Measurements from ENCODE around the gene PEDS1.

Gene PEDS1

DNA sequence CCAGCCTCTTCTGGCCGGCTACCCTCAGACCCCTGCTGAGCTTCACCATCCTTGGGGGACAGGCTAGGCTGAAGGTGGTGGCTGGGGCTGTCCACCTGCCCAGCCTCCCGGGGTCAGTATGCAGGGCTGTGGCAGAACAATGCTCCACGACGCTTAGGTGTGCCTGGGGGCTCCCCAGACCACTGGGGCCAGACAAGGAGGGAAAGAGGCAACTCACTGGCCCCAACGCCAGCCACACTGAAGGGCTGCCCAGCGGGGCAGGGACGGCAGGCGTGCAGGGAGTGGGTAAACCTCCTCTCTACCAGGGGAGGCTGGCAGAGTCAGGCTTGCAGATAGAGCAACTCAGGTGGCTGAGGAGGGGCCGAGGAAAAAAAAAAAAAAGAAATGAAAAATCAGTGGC is 29.0 kb downstream of the PEDS1 start:
- Histone ChIP-seq H3K36me3 (ENCODE audit: control insufficient read depth, insufficient read depth, low read length) (peaks cover 29% of the 10 kb centered on the region), H3K4me1 (ENCODE audit: control insufficient read depth, insufficient read depth, low read length) (peaks cover 4% of the 10 kb centered on the region), H3K9ac (ENCODE audit: low read depth, low read length) (no peak overlapping the region), H3K9me3 (ENCODE audit: control insufficient read depth, insufficient read depth, low read length) (no peaks in the 10 kb centered on the region), H3K27me3 (ENCODE audit: control insufficient read depth, insufficient read depth, low read length) (no peaks in the 10 kb centered on the region), H3K4me3 (ENCODE audit: low read depth, low read length) (no peak overlapping the region)

GRCh38 chr20:50123418-50123817 is 30.1 kb downstream of the PEDS1 start:
- Histone ChIP-seq H3K27me3 (ENCODE audit: control insufficient read depth, insufficient read depth, low read length) (no peaks in the 10 kb centered on the region), H3K4me3 (ENCODE audit: low read depth, low read length) (no peak overlapping the region), H3K36me3 (ENCODE audit: control insufficient read depth, insufficient read depth, low read length) (peaks cover 18% of the 10 kb centered on the region), H3K4me1 (ENCODE audit: control insufficient read depth, insufficient read depth, low read length) (peaks cover 4% of the 10 kb centered on the region), H3K9ac (ENCODE audit: low read depth, low read length) (no peak overlapping the region), H3K9me3 (ENCODE audit: control insufficient read depth, insufficient read depth, low read length) (no peaks in the 10 kb centered on the region)

- Histone ChIP-seq H3K36me3 (ENCODE audit: control insufficient read depth, insufficient read depth, low read length) (peaks cover 12% of the 10 kb centered on the region), H3K4me3 (ENCODE audit: low read depth, low read length) (no peak overlapping the region), H3K9me3 (ENCODE audit: control insufficient read depth, insufficient read depth, low read length) (no peaks in the 10 kb centered on the region), H3K27me3 (ENCODE audit: control insufficient read depth, insufficient read depth, low read length) (no peaks in the 10 kb centered on the region), H3K4me1 (ENCODE audit: control insufficient read depth, insufficient read depth, low read length) (peaks cover 4% of the 10 kb centered on the region), H3K9ac (ENCODE audit: low read depth, low read length) (no peak overlapping the region)
Observed at GRCh38 chr20:50122763-50123162, 30.8 kb downstream of the PEDS1 start.

DNA sequence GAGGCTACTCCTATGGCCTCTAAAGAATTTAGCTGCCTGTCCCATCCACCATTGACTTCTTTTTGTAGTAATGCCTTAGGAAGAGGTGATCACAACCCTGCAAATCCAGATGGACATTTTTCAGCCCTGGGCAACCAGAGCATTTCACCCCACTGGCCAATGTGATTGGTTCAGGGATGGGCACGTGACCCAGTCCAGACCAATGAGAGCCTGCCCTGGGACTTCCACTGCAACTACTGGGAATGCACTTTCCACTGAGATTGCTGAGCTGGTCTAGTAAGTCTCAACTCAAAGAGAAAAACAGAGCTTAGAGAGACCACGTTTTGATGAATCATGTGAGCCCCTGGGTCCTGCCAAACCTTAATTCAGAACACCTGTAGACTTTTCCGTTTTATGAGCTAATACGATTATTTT is 31.7 kb downstream of the PEDS1 start:
- Histone ChIP-seq H3K36me3 (ENCODE audit: control insufficient read depth, insufficient read depth, low read length) (peaks cover 8% of the 10 kb centered on the region), H3K4me3 (ENCODE audit: low read depth, low read length) (no peak overlapping the region), H3K27me3 (ENCODE audit: control insufficient read depth, insufficient read depth, low read length) (no peaks in the 10 kb centered on the region), H3K9me3 (ENCODE audit: control insufficient read depth, insufficient read depth, low read length) (no peaks in the 10 kb centered on the region), H3K9ac (ENCODE audit: low read depth, low read length) (no peak overlapping the region), H3K4me1 (ENCODE audit: control insufficient read depth, insufficient read depth, low read length) (peaks cover 4% of the 10 kb centered on the region)

GRCh38 chr20:50120935-50121693 is 32.4 kb downstream of the PEDS1 start:
- Histone ChIP-seq H3K9ac (ENCODE audit: low read depth, low read length) (no peak overlapping the region), H3K4me3 (ENCODE audit: low read depth, low read length) (no peak overlapping the region), H3K4me1 (ENCODE audit: control insufficient read depth, insufficient read depth, low read length) (peaks cover 4% of the 10 kb centered on the region)

GRCh38 chr20:50118203-50118602 is 35.3 kb downstream of the PEDS1 start:
- Histone ChIP-seq H3K36me3 (ENCODE audit: control insufficient read depth, insufficient read depth, low read length) (no peaks in the 10 kb centered on the region), H3K27me3 (ENCODE audit: control insufficient read depth, insufficient read depth, low read length) (no peaks in the 10 kb centered on the region), H3K9ac (ENCODE audit: low read depth, low read length) (no peak overlapping the region), H3K9me3 (ENCODE audit: control insufficient read depth, insufficient read depth, low read length) (no peaks in the 10 kb centered on the region), H3K4me3 (ENCODE audit: low read depth, low read length) (no peak overlapping the region), H3K4me1 (ENCODE audit: control insufficient read depth, insufficient read depth, low read length) (peaks cover 9% of the 10 kb centered on the region)

More at GRCh38 chr20:50120935-50121693, 32.4 kb downstream of the PEDS1 start:
- no peaks in the 10 kb centered on the region for H3K9me3 ChIP-seq (ENCODE audit: control insufficient read depth, insufficient read depth, low read length)
- H3K27me3 ChIP-seq (ENCODE audit: control insufficient read depth, insufficient read depth, low read length), result no peaks in the 10 kb centered on the region
- H3K36me3 ChIP-seq (ENCODE audit: control insufficient read depth, insufficient read depth, low read length), result peaks cover 8% of the 10 kb centered on the region

GRCh38 chr20:50116368-50116999 is 37.0 kb downstream of the PEDS1 start:
- H3K4me1 ChIP-seq (ENCODE audit: control insufficient read depth, insufficient read depth, low read length), result peaks cover 12% of the 10 kb centered on the region
- no peaks in the 10 kb centered on the region for H3K36me3 ChIP-seq (ENCODE audit: control insufficient read depth, insufficient read depth, low read length)
- peak overlapping the region; percentile 89 for H3K4me3 ChIP-seq (ENCODE audit: low read depth, low read length)
- H3K9ac ChIP-seq (ENCODE audit: low read depth, low read length), result no peak overlapping the region
- no peaks in the 10 kb centered on the region for H3K27me3 ChIP-seq (ENCODE audit: control insufficient read depth, insufficient read depth, low read length)
- H3K9me3 ChIP-seq (ENCODE audit: control insufficient read depth, insufficient read depth, low read length), result no peaks in the 10 kb centered on the region

DNA sequence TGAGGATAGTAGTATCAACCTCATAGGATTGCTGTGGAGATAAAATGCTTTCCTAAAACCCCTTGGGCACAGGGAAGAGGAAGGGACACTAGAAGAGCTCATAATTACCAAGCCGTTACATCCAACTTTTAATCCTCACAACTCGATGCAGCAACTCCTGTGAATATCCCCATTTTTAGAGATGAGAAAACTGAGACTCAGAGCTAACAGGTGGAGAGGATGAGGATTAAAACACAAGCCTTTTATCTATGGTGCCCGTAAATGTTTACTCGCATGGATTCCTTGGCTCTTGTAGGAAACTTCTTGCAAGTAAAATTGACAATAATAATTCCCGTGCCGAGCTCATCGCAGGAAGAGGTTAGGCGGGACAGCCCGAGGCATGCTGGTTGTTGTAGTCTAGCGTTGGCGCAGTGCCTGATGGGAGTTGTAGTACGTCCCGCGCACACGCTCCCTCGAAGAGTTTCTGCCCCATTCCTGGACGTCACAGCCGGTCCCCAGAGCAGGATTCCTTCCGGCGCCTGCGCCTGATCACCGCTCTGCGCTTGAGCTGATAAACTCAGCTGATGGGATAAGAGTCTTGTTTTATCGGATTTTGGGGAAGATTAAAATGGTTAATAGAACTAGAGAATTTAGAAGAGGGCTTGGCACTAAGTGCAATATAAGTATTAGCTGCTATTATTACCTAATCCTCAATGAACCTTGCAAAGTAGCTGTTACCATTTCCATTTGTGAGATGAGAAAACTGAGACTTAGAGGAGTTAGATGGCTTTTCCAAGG is 37.7 kb downstream of the PEDS1 start:
- H3K4me1 ChIP-seq (ENCODE audit: control insufficient read depth, insufficient read depth, low read length), result peaks cover 9% of the 10 kb centered on the region
- H3K9ac ChIP-seq (ENCODE audit: low read depth, low read length), result peak overlapping the region; percentile 62
- peak overlapping the region; percentile 89 for H3K4me3 ChIP-seq (ENCODE audit: low read depth, low read length)
- no peaks in the 10 kb centered on the region for H3K9me3 ChIP-seq (ENCODE audit: control insufficient read depth, insufficient read depth, low read length)
- H3K36me3 ChIP-seq (ENCODE audit: control insufficient read depth, insufficient read depth, low read length), result no peaks in the 10 kb centered on the region
- H3K27me3 ChIP-seq (ENCODE audit: control insufficient read depth, insufficient read depth, low read length), result no peaks in the 10 kb centered on the region

DNA sequence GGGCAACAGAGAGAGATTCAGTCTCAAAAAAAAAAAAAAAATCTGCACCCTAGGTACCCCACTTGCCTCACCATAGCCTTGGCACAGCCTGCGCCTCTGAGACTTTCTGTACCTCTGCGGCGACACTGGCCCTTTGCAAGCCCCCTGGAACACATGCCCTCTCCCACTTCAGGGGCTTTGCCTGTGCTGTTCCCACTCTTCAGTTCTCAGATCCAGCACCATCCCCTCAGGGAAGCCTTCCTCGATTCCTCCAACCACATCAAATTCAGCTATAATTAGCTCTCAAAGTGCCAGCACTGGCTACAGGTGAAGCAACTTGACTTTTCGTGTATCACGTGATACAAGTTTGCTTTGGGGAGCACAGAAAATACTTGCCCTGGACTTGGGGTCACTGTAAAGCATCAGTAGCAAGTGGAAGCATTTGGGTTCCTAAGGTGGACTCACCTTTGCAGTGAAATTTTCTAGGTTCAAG is 38.4 kb downstream of the PEDS1 start:
- no peaks in the 10 kb centered on the region for H3K27me3 ChIP-seq (ENCODE audit: control insufficient read depth, insufficient read depth, low read length)
- no peaks in the 10 kb centered on the region for H3K36me3 ChIP-seq (ENCODE audit: control insufficient read depth, insufficient read depth, low read length)
- peaks cover 13% of the 10 kb centered on the region for H3K4me1 ChIP-seq (ENCODE audit: control insufficient read depth, insufficient read depth, low read length)
- no peaks in the 10 kb centered on the region for H3K9me3 ChIP-seq (ENCODE audit: control insufficient read depth, insufficient read depth, low read length)
- peak overlapping the region; percentile 89 for H3K4me3 ChIP-seq (ENCODE audit: low read depth, low read length)
- peak overlapping the region; percentile 62 for H3K9ac ChIP-seq (ENCODE audit: low read depth, low read length)

DNA sequence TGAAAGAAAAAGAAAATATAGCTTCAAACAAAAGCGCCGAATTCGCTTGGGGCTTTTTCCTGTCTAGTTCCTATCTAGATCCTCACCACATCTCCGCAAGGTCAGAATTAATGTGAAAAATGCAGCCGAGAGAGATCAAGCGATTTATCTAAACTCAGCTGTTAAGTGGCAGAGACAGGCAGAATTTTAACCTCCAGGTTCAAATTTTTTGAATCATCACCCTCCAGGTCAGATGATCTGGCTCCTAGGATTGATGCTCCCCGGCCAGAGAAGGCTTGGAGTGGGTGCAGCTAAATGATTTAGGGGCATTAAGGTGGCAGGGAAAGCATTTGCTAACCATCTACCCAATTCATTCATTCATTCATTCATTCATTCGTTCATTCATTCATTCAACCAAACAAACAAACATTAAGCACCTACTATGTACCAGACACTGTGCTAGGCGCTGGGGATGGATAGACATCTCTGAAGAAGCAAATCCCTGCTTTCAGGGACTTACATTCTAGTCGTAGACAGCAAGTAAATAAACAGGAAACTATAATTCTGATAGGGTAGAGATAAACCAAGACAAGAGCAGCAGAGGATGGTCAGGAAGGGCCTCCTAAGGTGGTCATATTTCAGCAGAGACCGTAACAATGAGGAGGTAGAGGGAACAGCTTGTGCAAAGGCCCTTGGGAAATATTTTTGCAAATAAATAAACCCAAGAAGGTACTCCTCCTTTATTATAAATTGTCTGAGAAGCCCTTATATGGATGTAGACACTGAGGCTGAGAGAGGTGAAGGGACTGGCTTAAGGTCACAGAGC is 39.9 kb downstream of the PEDS1 start:
- H3K36me3 ChIP-seq (ENCODE audit: control insufficient read depth, insufficient read depth, low read length), result no peaks in the 10 kb centered on the region
- peak overlapping the region; percentile 95 for H3K4me3 ChIP-seq (ENCODE audit: low read depth, low read length)
- no peaks in the 10 kb centered on the region for H3K9me3 ChIP-seq (ENCODE audit: control insufficient read depth, insufficient read depth, low read length)
- H3K27me3 ChIP-seq (ENCODE audit: control insufficient read depth, insufficient read depth, low read length), result no peaks in the 10 kb centered on the region
- H3K9ac ChIP-seq (ENCODE audit: low read depth, low read length), result peak overlapping the region; percentile 85
- H3K4me1 ChIP-seq (ENCODE audit: control insufficient read depth, insufficient read depth, low read length), result peaks cover 15% of the 10 kb centered on the region

Data from iPS-15b (cell line).